HG02981 (cell line): ENCODE data around the gene GLRX5.

Source experiments
- ATAC-seq: cut with Tn5 transposase; IDR thresholded peaks from one replicate; pipeline ENCODE4 v1.9.1; 2021; ENCODE audit warnings: mild to moderate bottlenecking, moderate library complexity; ENCODE audit not compliant: unreplicated experiment

The GLRX5 gene

DNA sequence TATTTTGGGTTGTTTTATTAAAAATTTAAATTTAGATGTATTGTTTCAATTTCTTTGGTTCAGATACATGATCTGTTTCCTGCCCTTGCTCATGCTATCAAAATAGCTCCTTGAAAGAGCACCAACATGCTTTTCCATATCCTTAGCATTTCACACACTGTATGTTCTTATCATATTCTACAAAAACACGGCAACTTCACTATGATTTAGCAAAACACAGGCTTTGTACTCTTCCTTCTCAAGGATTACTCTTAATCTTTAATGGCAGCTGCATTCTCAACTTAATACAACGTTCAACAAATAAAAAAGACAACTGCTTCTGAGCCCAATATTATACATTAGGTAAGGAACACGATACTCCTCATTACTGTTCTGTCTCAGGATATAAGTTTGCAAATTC, 2.9 kb upstream of the GLRX5 start:
- no peak for ATAC-seq

DNA sequence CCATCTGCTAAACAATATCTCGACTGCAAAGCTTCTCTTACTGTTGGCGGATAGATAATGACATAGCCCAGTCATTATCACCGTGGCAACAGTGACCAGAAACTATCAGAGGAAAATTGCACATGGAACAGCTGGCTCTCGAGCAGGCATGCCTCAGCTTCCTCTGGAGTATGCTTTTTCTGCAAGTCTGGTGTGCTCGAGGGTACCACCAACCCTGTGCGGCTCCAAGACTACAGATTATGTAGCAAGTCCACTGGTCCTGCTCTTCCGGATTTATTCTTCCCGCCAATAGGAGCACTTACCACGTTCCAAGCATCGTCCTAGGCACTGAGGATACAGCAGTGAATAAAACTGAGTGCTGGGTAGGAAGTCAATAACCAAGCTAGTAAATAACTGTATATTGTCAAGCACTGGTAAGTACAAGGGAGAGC, 1.4 kb upstream of the GLRX5 start:
- ATAC-seq: no peak

DNA sequence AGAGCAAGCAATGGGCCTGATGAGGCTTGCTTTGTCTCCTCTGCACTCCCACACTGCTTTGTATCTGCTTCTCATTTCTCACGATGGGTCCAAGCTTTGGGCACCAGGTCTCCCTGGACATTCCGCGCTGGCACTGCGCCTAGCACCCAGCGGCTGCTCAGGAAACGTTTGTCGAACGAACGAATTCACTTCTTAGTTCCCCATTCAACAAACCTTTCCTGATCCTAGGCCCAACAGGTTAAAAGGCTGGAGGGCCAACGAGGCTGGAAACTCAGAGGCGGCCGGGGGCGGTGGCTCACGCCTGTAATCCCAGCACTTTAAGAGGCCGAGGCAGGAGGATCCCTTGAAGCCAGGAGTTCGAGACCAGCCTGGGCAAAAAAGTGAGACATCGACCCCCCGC, 1.0 kb upstream of the GLRX5 start:
- no peak for ATAC-seq

DNA sequence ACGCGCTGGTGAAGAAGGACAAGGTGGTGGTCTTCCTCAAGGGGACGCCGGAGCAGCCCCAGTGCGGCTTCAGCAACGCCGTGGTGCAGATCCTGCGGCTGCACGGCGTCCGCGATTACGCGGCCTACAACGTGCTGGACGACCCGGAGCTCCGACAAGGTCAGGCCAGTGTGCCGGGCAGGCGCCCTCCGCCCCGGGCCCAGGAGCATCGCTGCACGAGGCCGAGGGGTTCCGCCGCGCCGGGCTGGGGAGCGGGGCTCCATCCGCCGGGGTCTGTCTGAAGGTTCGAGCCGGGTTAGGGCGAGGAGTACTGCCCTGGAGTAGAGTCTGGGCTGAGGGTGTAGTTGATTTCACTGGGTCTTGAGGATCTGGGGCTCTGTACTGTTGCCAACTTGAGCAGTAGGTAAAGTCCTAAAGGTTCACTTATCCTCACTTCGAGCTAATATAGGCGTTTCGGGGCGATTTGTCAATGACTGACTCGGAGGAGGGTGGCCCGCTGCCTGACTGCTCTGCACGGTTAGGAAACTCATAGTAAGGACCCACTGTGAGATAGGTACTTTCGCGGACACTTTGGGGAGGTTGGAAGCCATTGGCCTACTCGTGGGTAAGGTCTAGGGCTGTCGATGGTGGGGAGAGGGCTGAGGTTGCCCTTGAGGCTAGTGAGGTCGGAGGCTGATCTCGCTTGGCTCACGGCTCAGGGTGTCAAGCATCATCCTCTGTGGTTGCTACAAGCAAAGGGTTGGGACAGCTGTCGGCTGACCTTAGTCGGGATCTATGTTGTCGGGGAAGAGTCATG, 574 bp downstream of the GLRX5 start:
- ATAC-seq: peak; percentile 1

DNA sequence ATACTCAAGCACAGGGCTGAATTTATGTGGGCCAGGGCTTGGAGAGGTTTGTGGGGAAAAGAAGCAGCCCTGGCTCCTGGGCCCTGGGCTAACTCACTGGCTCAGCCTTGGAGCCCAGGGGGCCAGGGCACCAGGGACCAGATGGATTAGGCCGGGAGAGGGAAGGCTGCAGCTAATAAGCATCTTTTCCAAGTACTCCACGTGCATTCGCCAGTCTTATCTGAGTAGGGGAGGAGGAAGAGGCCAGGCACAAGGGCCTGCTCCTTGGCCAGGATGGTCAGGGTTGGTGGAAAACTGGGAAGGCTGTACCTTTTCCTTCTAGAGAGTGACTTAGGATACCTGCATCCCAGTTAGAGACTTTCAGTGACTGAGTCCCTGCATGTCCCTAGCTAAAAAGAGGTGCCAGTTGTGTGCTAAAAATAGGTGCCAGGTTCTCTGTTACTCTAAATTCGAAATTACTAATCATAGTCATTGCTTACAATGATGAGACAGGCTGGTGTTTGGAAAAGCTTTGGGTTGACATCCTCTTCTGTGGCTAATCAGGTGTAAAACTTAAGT, 1.3 kb downstream of the GLRX5 start:
- no peak for ATAC-seq

DNA sequence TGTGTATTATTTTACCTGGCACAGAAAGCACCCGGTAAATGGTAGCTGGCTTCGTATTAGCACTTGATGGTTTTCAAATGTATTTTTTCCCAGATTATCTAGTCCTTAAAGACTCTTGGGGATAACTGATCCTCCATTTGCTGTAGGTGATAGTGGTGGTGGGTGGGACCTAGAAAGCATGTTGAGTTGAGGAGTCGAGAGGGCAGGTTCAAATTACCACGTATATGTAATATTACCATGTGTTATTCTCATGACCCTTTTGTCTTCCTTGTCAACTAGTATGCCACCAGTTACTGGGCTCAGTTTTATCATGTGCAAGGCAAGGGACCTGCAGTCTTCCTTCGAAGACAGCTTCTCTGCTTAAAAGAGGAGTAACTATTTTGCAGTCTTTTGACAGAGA, 1.8 kb downstream of the GLRX5 start:
- no peak for ATAC-seq

DNA sequence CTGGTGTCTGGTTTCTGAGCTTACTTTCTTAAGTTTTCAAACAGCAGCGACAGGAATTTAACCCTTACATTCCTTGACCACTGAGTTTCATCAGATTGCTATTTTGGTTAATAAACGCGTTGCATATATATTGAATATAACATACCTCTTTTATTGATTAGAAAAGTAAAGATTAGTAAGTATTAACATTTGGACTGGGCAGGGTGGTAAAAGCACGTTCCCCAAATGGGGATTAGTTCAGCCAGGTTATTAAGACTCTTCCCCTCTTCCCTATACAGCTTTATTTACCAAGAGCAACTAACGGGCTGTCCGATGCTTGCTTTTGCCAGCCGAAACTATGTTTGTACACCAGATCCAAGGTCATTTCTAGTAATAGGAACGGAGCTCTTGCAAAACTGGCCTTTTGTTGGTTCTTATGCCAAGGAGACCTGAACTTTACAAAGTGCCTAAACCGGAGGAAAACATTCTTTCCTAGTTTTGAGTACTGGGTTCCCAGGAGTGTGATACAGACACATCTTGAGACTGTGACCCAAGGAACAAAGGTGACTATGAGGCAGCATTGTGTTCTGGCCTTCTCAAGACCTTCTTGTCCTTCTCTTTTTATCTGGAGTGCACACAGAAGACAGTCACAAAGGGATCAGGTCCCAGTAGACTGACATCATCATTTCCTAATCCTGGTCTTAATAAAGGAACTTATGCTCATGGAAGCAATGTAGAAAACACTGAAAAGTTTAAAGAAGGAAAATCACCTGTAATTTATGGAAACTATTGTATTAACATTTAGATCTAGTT, 2.6 kb downstream of the GLRX5 start:
- no peak for ATAC-seq

DNA sequence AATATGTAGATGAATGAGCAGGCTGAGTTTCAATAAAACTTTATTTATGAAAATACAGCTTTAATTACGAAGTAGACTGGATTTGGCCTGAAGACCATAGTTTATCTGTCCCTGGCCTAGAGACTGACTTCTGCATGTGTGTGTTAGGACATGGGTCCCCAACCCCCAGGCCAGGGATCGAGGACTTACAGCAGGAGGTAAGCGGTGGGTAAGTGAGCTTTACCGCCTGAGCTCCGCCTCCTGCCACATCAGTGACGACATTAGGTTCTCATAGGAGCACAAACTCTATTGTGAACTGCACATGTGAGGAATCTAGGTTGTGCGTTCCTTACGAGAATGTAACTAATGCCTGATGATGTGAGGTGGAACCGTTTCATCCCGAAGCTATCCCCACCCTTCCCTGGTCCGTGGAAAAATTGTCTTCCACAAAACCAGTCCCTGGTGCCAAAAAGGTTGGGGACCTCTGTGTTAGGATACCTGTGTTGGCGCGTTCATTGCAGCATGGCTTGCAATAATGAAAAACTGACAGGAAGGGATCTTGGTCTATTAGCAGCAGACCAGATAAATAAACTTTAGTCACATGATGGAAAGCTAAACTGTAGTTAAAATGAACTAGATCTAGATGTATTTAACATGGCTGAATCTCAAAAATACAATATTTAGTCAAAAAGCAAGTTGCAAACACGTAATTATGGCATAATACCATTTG, 4.1 kb downstream of the GLRX5 start:
- ATAC-seq: no peak

DNA sequence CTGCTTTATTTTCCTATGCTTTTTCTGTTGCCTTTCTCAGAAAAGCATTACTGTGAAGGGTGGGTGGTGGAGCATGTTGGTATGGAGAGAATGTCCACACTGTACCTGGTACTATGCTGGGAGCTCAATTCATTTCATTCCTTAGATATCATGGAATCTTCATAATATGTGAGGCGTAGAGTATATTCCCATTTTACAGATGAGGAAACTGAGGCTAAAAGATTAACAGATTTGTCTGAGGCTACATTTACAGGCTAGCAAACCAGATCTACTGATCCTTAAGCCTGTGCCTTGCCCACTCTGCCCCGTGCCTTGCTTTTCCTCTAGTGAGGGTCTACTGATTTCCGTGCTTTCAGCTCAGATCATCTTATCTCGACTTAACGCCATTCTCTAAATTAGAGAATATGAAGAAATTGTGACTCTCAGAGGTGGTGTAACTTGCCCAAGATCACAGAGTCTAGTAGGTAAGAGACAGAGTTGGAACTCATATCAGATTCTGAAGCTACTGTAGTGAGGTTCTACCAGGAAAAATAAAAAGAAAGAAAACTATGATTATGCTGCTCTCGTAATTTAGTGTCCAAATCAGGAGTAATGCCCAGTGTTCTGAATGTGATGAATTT, 5.5 kb downstream of the GLRX5 start:
- no peak for ATAC-seq

DNA sequence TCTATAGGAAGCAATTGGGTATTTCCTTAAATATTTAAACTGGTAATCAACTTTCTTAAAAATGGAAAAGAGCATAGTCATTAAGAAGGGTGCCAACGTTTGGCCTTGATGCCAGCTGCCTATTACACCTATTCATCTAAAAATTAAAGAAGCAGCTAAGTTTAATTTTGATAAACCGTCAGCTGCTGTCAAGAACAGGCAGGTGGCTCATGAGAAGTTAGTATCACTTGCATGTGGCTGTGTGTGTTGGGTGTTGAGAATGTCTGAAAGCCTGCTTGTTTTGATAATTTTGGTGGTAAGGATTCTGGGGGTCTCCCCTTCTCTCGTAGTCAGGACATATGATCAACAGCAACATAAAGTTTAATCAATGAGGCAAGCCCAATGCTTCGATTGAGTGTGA, 6.5 kb downstream of the GLRX5 start:
- ATAC-seq: no peak

DNA sequence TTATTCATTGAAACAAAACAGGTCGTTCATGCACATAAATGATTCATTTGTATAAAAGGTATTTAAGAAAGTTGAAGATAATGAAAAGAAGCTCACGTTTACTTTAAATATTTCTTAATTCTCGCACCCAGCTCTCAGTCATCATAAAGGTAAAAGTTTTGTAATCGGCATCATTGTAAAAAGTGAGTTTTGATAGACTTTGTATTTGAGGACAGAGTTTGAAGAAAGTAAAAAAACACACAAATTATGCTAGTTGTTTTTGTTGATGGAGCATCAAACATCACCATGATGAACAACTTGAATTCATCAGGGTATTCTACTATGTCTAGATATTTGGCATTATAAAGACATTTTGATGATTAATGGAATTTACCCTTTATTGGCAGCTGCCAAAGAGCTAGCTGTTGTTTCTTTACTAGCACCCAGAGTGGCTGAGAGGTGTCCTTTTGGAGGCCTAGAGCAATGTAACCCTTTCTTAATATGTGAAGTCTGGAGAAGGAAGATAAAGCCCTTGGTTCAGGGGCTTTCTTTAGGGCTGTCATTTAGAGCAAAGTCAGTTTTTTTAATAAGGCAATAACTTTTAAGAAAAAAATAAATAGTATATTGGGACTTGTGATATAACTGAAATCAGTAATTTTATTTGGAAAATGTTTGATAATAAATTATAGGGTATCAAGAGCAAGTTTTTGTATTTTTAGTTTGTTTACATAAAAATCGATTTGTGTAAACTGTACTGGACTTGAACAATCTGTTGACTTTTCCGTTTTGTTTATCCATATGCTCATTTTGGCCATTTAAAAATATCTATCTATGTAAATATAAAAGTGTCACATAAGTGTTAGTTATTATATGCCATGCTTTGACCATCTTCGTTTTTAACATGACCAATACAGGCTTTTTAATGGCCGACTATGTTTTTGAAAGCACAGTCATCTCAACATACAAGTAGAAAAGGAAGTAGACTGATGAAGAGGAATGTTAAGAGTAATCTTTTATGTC, 7.4 kb downstream of the GLRX5 start:
- no peak for ATAC-seq

DNA sequence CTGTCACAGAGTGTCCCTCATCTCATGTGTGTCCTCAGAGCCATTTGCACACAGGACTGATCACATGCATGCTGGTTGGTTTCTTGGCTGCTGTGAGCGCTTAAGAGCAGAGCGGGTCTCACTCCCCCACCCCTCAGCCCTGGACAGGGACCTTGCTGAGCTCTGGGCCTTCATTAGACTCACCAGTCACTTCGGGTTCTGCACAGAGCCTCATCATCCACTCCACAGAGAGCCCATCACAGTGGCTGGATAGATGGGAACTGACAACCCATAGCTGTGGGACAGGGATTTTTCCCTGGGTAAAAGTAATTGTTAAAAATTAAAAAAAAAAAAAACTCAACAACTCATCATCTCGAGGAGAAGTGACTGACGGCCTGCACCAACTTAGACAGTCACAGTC, 8.2 kb downstream of the GLRX5 start:
- ATAC-seq: no peak

DNA sequence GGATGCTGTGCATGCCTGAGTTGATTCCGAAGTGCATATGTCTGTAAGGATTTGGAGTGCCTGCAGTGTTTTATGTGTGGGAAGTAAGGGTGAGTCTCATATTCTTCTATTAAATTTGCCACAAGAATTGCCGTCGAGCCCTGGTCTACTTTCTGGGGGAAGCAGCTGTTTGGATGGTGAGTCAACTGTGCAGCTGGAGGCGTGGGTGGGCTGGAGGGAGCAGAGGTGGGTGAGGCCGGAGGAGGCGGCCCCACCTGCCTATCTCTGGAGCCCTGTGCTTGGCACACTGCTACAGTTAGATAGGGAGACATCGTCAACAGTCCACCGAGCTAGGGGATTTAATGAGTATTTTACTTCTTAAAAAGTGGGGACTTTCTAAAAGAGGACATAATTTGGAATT, 9.7 kb downstream of the GLRX5 start:
- ATAC-seq: no peak

DNA sequence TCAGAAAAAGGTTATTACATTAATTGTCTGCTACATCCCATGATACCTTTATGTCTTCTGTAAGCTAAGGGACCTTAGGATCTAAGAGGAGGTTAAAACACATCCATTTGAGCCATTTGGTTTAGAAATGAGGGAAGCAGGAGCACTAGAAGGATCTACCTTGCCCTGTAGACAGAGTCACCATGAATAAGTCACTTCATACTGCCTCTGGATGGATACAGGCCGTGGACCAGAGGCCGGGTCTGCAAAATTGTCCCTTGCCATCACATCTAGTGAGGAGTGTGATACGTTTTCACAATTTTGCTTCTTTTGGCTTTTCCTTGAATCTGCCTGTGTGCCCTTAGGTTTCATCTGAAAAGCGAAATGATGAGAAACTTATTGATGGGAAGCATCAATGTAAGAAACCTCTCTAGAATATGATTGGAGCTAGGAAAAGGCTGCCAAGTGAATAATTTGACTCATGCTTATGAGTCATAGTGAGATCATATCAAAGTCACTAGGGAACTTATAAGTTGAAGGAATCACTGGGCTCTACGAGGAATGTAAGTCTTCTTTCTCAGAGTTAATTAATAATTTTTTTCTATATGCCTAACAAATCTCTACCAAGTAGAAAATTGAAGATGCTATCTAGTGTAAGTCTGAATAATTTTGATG, 10.8 kb downstream of the GLRX5 start:
- ATAC-seq: no peak

DNA sequence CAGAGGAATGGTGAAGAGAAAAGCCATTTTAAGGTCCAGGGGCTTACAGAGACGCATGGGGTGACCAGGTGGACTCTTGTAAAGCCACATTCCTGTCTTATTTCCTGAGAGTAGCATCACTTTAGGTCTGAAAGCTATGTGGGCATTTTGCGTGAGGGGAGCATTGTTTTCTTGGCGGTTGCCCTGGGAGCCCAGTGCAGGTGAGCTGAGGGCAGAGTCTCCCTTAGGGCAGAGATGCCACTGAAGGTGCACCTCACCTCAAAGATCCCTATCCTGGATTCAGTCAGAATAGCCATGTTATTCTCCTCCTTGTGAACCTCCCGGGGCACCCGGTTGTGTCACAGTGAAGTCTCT, 12.4 kb downstream of the GLRX5 start:
- no peak for ATAC-seq

DNA sequence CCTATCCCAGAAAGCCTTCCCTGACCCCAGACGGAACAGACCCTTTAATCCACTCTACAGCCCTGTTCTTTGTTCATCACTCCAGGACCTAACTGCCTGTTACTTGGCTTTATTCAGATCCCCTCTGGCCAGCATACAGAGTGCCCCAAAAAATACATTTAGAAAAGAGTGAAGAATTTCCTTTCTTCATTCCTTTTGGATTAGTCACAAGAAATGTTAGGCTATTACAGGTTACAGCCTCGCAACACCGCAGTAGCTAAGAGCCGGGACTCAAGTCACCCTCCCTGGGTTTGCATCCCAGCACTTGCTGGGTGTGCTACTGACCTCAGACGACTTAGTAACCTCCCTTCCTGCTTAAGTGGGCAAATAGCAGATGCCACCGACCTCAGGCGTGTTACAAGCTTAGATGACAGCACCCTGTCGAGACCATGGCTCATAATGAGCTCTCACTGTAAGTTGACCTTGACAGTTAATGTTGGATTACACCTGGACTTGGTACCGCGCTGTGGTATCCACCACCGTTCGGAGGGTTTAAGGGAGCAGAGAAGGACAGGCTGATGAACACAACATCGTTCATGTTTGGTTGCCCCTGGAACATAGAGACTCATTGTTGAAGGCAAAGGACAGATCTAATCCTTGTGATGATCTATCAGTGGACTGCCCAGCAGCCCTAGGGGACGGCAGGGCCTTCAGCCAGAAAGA, 12.9 kb downstream of the GLRX5 start:
- no peak for ATAC-seq

DNA sequence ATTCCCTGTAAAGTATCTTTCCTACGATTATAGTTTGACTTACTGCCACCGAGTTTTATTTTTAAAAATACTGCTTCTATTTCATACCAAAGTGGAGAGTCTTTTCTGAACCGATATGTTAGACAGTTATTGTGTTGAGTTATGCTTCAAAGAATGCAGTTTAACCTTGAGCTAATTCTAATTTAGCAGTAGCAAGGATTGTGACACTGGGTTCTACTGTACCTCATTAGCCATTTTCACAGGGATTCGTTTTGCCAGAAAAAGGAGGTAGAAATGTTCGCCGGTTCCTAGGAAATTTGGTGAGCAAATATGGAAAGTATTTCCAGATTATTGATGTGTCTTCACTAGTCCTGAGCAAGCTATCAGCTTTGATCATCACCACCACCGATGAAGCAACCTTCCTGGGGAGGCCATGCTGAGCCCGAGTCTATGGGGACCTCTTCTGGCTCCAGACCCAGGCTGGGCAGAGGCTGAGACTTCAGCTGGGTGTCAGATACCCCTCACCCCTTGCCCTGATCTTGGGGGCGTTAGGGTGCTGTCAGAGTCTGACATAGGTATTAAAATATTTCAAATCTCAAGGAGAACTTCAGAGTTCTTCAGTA, 13.6 kb downstream of the GLRX5 start:
- ATAC-seq: no peak
